H1 (cell line): ENCODE data around the gene OR1I1. TPM values are rescaled to one million over a fixed set of nuclear protein-coding genes. Genes with fewer than 3 reads are reported as not detected.

Experiments used
- CTCF ChIA-PET: fragments of 300-600 bp; sonication (Branson Sonifier 250); formaldehyde crosslinking; loops from one replicate; lab custom pipeline; 2021; ENCODE audit not compliant: partially characterized antibody; lab: Charles Lee
- POLR2A ChIA-PET: fragments of 300-600 bp; sonication (Branson Sonifier 250); formaldehyde crosslinking; loops from one replicate; lab custom pipeline; 2021; ENCODE audit warnings: inconsistent platforms; ENCODE audit not compliant: partially characterized antibody; lab: Charles Lee
- DNase-seq, 2 experiments: peaks; one replicate each; pipeline versions ENCODE4 v3.0.0 to v3.0.0-alpha.2; 2010 to 2022; ENCODE audit warnings: low spot score in 2 of 2, low read depth in 1 of 2, mixed read lengths in 1 of 2
- FAIRE-seq: peaks from 2 replicates; lab custom pipeline; 2011; peaks lifted over from hg19 to GRCh38; lab: Jason Lieb, UNC
- H2AFZ ChIP-seq: 2 replicates; pipeline ENCODE4 v1.8.1; 2012; ENCODE audit warnings: low read length, inconsistent platforms
- H2AK5ac ChIP-seq: 2 replicates; pipeline ENCODE4 v1.6.1; 2013; ENCODE audit warnings: low read depth, low read length
- H2BK120ac ChIP-seq: replicated peaks from 2 replicates; pipeline ENCODE3; 2013; ENCODE audit warnings: low read depth, low read length, inconsistent platforms
- H2BK12ac ChIP-seq: 2 replicates; pipeline ENCODE4 v1.6.1; 2013; ENCODE audit warnings: low read depth, low read length
- H2BK15ac ChIP-seq: 2 replicates; pipeline ENCODE4 v1.6.1; 2013; ENCODE audit warnings: low read length
- H2BK20ac ChIP-seq: 2 replicates; pipeline ENCODE4 v1.6.1; 2013; ENCODE audit warnings: low read length
- H2BK5ac ChIP-seq: 2 replicates; pipeline ENCODE4 v1.6.1; 2013; ENCODE audit warnings: low read depth, low read length
- H3K14ac ChIP-seq: 2 replicates; pipeline ENCODE4 v1.6.1; 2013; ENCODE audit warnings: inconsistent platforms; ENCODE audit not compliant: insufficient read length
- H3K18ac ChIP-seq: 2 replicates; pipeline ENCODE4 v1.6.1; 2013; ENCODE audit warnings: low read length; ENCODE audit errors: extremely low read depth
- H3K23ac ChIP-seq: 2 replicates; pipeline ENCODE4 v1.6.1; 2013; ENCODE audit warnings: inconsistent platforms; ENCODE audit not compliant: insufficient read length
- H3K23me2 ChIP-seq: 2 replicates; pipeline ENCODE4 v1.6.1; 2013; ENCODE audit warnings: low read depth, low read length
- H3K27ac ChIP-seq: 2 replicates; pipeline ENCODE4 v1.6.1; 2011; ENCODE audit warnings: low read depth, low read length, inconsistent platforms
- H3K27me3 ChIP-seq, 4 experiments: replicated peaks in 1 of 4; 1 replicate in 1 of 4; 2 replicates in 3 of 4; pipeline versions ENCODE4 v1.6.1 to v1.8.1; 2011 to 2013; ENCODE audit warnings: low read length in 3 of 4, mild to moderate bottlenecking in 3 of 4, inconsistent platforms in 2 of 4, mixed read lengths in 2 of 4, moderate library complexity in 1 of 4; ENCODE audit not compliant: control insufficient read depth in 3 of 4, insufficient read depth in 3 of 4; ENCODE audit errors: extremely low read depth in 1 of 4
- H3K36me3 ChIP-seq, 4 experiments: 2 replicates each; pipeline versions ENCODE4 v1.6.1 to v1.8.1; 2011 to 2013; ENCODE audit warnings: mild to moderate bottlenecking in 4 of 4, low read length in 3 of 4, moderate library complexity in 2 of 4, control low read depth in 1 of 4, inconsistent platforms in 1 of 4; ENCODE audit not compliant: insufficient read depth in 4 of 4, control insufficient read depth in 2 of 4
- H3K4ac ChIP-seq: replicated peaks from 2 replicates; pipeline ENCODE3; 2013; ENCODE audit warnings: low read length, low read depth, mixed read lengths, inconsistent platforms; ENCODE audit not compliant: insufficient read length
- H3K4me1 ChIP-seq, 4 experiments: replicated peaks in 1 of 4; 1 replicate in 1 of 4; 2 replicates in 3 of 4; pipeline versions ENCODE4 v1.6.1 to v1.8.1; 2011 to 2013; ENCODE audit warnings: low read length in 3 of 4, inconsistent platforms in 2 of 4, mixed read lengths in 1 of 4; ENCODE audit not compliant: insufficient read depth in 4 of 4, control insufficient read depth in 3 of 4
- H3K4me2 ChIP-seq, 2 experiments: 2 replicates each; pipeline versions ENCODE4 v1.6.1 to v1.8.1; 2011 to 2013; ENCODE audit warnings: low read depth in 2 of 2, low read length in 2 of 2, control low read depth in 1 of 2, inconsistent platforms in 1 of 2, mild to moderate bottlenecking in 1 of 2; ENCODE audit not compliant: insufficient read depth in 1 of 2
- H3K4me3 ChIP-seq, 4 experiments: fragments of 200-600, 300-600 bp in 1 of 4; sonication (generic), shearing (Covaris generic), sonication (Bioruptor Twin) in 1 of 4; 2 replicates each; pipeline versions ENCODE4 v1.5.1 to v1.8.1; 2011 to 2016; ENCODE audit warnings: low read length in 4 of 4, low read depth in 3 of 4, control low read depth in 2 of 4, inconsistent platforms in 2 of 4, mild to moderate bottlenecking in 2 of 4, mixed read lengths in 1 of 4, moderate library complexity in 1 of 4; ENCODE audit not compliant: insufficient read depth in 2 of 4; ENCODE audit errors: extremely low read depth in 1 of 4
- H3K56ac ChIP-seq: replicated peaks from 2 replicates; pipeline ENCODE3; 2013; ENCODE audit warnings: low read depth, mild to moderate bottlenecking, mixed read lengths, low read length, inconsistent platforms; ENCODE audit not compliant: insufficient read length
- H3K79me1 ChIP-seq: 2 replicates; pipeline ENCODE4 v1.6.1; 2013; ENCODE audit warnings: low read depth, low read length, control low read depth
- H3K79me2 ChIP-seq, 2 experiments: 2 replicates each; pipeline versions ENCODE4 v1.6.1 to v1.8.1; 2012 to 2013; ENCODE audit warnings: low read length in 2 of 2, mild to moderate bottlenecking in 2 of 2, inconsistent platforms in 1 of 2; ENCODE audit not compliant: insufficient read depth in 2 of 2, control insufficient read depth in 1 of 2
- H3K9ac ChIP-seq, 4 experiments: replicated peaks in 1 of 4; 1 replicate in 1 of 4; 2 replicates in 3 of 4; pipeline versions ENCODE4 v1.6.1 to v1.8.1; 2011 to 2013; ENCODE audit warnings: low read depth in 3 of 4, low read length in 3 of 4, control low read depth in 2 of 4, mild to moderate bottlenecking in 2 of 4, moderate library complexity in 2 of 4, inconsistent platforms in 1 of 4; ENCODE audit errors: extremely low read depth in 1 of 4
- H3K9me3 ChIP-seq, 2 experiments: 2 replicates each; pipeline versions ENCODE4 v1.6.1 to v1.8.1; 2012 to 2013; ENCODE audit warnings: mild to moderate bottlenecking in 2 of 2, moderate library complexity in 2 of 2, control low read depth in 1 of 2, inconsistent platforms in 1 of 2, low read depth in 1 of 2, low read length in 1 of 2, mixed read lengths in 1 of 2; ENCODE audit not compliant: insufficient read depth in 2 of 2
- H4K20me1 ChIP-seq, 2 experiments: replicated peaks in 1 of 2; 2 replicates each; pipeline versions ENCODE3 to v1.8.1; 2011 to 2013; ENCODE audit warnings: inconsistent platforms in 2 of 2, low read length in 2 of 2, mild to moderate bottlenecking in 1 of 2; ENCODE audit not compliant: insufficient read depth in 2 of 2, control insufficient read depth in 1 of 2
- H4K5ac ChIP-seq: 2 replicates; pipeline ENCODE4 v1.6.1; 2013; ENCODE audit warnings: low read length, low read depth, mixed read lengths, inconsistent platforms; ENCODE audit not compliant: insufficient read length
- H4K8ac ChIP-seq: 2 replicates; pipeline ENCODE4 v1.8.0; 2013; ENCODE audit warnings: mild to moderate bottlenecking, moderate library complexity, low read length, inconsistent platforms; ENCODE audit not compliant: insufficient read depth; ENCODE audit errors: extremely low read depth
- H4K91ac ChIP-seq: replicated peaks from 2 replicates; pipeline ENCODE3; 2013; ENCODE audit warnings: low read length, mixed read lengths, inconsistent platforms; ENCODE audit not compliant: insufficient read length
- BACH1 ChIP-seq: IDR thresholded peaks from 2 replicates; pipeline ENCODE4 v1.6.1; 2012; ENCODE audit warnings: low read length, improper control_type of control experiment
- BCL11A ChIP-seq, 2 experiments: IDR thresholded peaks; one replicate each; pipeline ENCODE4 v1.6.1; 2011; ENCODE audit warnings: low read depth in 2 of 2, low read length in 2 of 2, mild to moderate bottlenecking in 2 of 2
- CEBPB ChIP-seq: IDR thresholded peaks from 2 replicates; pipeline ENCODE4 v1.6.1; 2012; ENCODE audit warnings: low read depth, low read length
- CHD2 ChIP-seq: IDR thresholded peaks from 2 replicates; pipeline ENCODE4 v1.6.1; 2012; ENCODE audit warnings: low read length, improper control_type of control experiment
- EGR1 ChIP-seq: IDR thresholded peaks from 2 replicates; pipeline ENCODE4 v1.6.1; 2011; ENCODE audit warnings: low read depth, low read length, borderline replicate concordance
- JUN ChIP-seq: IDR thresholded peaks from 2 replicates; pipeline ENCODE4 v1.6.1; 2011; ENCODE audit warnings: low read depth, mild to moderate bottlenecking, improper control_type of control experiment, low read length
- KDM4A ChIP-seq: IDR thresholded peaks from one replicate; pipeline ENCODE4 v1.7.1; 2012; ENCODE audit warnings: low read depth, mild to moderate bottlenecking, moderate library complexity, low read length, inconsistent platforms; ENCODE audit not compliant: severe bottlenecking
- MAFK ChIP-seq: IDR thresholded peaks from 2 replicates; pipeline ENCODE4 v1.6.1; 2012; ENCODE audit warnings: low read depth, mild to moderate bottlenecking, improper control_type of control experiment, low read length
- PHF8 ChIP-seq: fragments of 200-600 bp; sonication (generic); conservative IDR thresholded peaks from 2 replicates; pipeline ENCODE4 v1.7.1; 2012; ENCODE audit warnings: low read depth, mild to moderate bottlenecking, inconsistent platforms, low read length, moderate library complexity
- POU5F1 ChIP-seq: IDR thresholded peaks from 2 replicates; pipeline ENCODE4 v1.6.1; 2011; ENCODE audit warnings: low read depth, mild to moderate bottlenecking, low read length, moderate library complexity
- SP1 ChIP-seq: IDR thresholded peaks from 2 replicates; pipeline ENCODE4 v1.6.1; 2011; ENCODE audit warnings: low read depth, low read length
- TAF1 ChIP-seq: IDR thresholded peaks from 2 replicates; pipeline ENCODE4 v1.6.1; 2011; ENCODE audit warnings: mild to moderate bottlenecking, low read depth, low read length
- TAF7 ChIP-seq: optimal IDR thresholded peaks from 2 replicates; pipeline ENCODE3; 2011; ENCODE audit warnings: low read depth, mild to moderate bottlenecking, inconsistent platforms, low read length, moderate library complexity, borderline replicate concordance
- whole genome bisulfite sequencing, 2 experiments: shearing (Covaris generic) in 1 of 2; methylation state at CpG; one replicate each; pipeline versions ENCODE4 v1.1.6 to v1.1.7; 2013 to 2015; ENCODE audit warnings: low lambda C conversion rate in 2 of 2, mixed read lengths in 2 of 2, inconsistent platforms in 1 of 2, low coverage in 1 of 2, missing lambda C conversion rate in 1 of 2; ENCODE audit not compliant: insufficient replicate concordance in 2 of 2, insufficient coverage in 1 of 2, insufficient read length in 1 of 2; ENCODE audit errors: extremely low coverage in 1 of 2, missing lambda C conversion rate in 1 of 2; 5-methylcytosine and 5-hydroxymethylcytosine counted together
- polyA plus RNA-seq, 7 experiments: library from polyadenylated mRNA; depleted of rRNA in 3 of 7; stranded (reverse) in 5 of 7; unstranded in 2 of 7; fragments of >200 nt in 5 of 7; fragments of 200-250 nt in 2 of 7; gene quantifications; 1 replicate in 5 of 7; 2 replicates in 1 of 7; 4 replicates in 1 of 7; pipeline versions ENCODE4 v1.2.1 to v1.2.3, GENCODE V29; 2011 to 2013; ENCODE audit warnings: missing spikeins in 2 of 7, mixed read lengths in 2 of 7
- total RNA-seq: library from RNA; stranded (reverse); fragmentation: NEBNext Ultra II Directional; extraction: Animal tissue kit (Norgen Biotek cat#: 25700); gene quantifications from 2 replicates; pipeline ENCODE4 v1.2.1, GENCODE V29; 2021
- TF ChIP-seq, protein P1 (sequence below): IDR thresholded peaks from 2 replicates; pipeline ENCODE4 v1.6.1; 2011; ENCODE audit warnings: low read length, improper control_type of control experiment

Gene OR1I1
- total and polyA plus RNA-seq, 2 of the 8 experiments (the other 6 are each of a cell fraction or from before 2014, with no cell fraction given): not detected

DNA sequence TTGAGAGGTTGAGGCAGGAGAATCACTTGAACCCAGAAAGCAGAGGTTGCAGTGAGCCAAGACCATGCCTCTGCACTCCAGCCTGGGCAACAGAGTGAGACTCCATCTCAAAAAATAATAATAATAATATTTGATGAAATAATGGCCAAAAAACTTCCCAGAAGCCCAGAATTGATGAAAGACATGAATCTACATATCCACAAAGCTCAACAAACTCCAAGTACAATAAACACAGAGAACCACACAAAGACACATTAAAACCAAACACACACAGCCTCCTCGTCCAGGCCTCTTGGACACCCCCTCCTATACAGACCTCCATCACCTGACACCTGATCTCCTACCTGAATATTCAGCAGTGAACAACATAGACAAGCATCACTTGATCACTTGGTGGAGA lies 22.0 kb downstream of the OR1I1 start:
- CTCF ChIA-PET: interaction anchor here (1.3 to 8.0 kb wide), 5 partner anchors 12 to 127 kb away, joined by 3 to 120 read pairs (median 28); no protein-coding TSS in a partner anchor
- no peaks in the 10 kb centered on the region for H3K27me3 ChIP-seq
- no peak for TF ChIP-seq KDM4A
- TF ChIP-seq SP1: no peak
- TF ChIP-seq BCL11A (IDR thresholded peaks at IDR 0.05; ENCODE audit: low read depth in 2 of 2, low read length in 2 of 2): no peak
- TF ChIP-seq CHD2: no peak
- TF ChIP-seq CEBPB: no peak
- TF ChIP-seq BACH1: no peak
- no peak for TF ChIP-seq PHF8
- TF ChIP-seq TAF1: no peak
- TF ChIP-seq TAF7: no peak
- no peak for TF ChIP-seq EGR1
- TF ChIP-seq POU5F1: no peak
- TF ChIP-seq, protein P1, sequence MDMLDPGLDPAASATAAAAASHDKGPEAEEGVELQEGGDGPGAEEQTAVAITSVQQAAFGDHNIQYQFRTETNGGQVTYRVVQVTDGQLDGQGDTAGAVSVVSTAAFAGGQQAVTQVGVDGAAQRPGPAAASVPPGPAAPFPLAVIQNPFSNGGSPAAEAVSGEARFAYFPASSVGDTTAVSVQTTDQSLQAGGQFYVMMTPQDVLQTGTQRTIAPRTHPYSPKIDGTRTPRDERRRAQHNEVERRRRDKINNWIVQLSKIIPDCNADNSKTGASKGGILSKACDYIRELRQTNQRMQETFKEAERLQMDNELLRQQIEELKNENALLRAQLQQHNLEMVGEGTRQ: no peak
- no peak for TF ChIP-seq JUN
- no peak for TF ChIP-seq MAFK

More for the DNA sequence above, 22.0 kb downstream of the OR1I1 start:
- POLR2A ChIA-PET: interaction anchor here (0.7 to 1.4 kb wide), 2 partner anchors 9 to 129 kb away, joined by 3 read pairs; no protein-coding TSS in a partner anchor
- no peak overlapping the region for H3K56ac ChIP-seq
- H3K27ac ChIP-seq: no peak overlapping the region
- H2AK5ac ChIP-seq: no peak overlapping the region
- H2BK12ac ChIP-seq: no peak overlapping the region
- no peak for FAIRE-seq
- no peak overlapping the region for H3K9ac ChIP-seq
- no peak overlapping the region for H3K4me2 ChIP-seq
- H2BK5ac ChIP-seq: no peak overlapping the region
- H3K18ac ChIP-seq: no peak overlapping the region
- H4K91ac ChIP-seq: no peak overlapping the region
- H3K23ac ChIP-seq: no peak overlapping the region
- H4K8ac ChIP-seq: no peak overlapping the region
- 76% methylated on average over 1 of the region's 1 CpG; no CpG with 5 or more reads in 1 of the 2 experiments for WGBS, 2 experiments
- no peak for DNase-seq
- no peak overlapping the region for H4K5ac ChIP-seq
- no peaks in the 10 kb centered on the region for H4K20me1 ChIP-seq
- H3K9me3 ChIP-seq: peaks cover 4 to 15% of the 10 kb centered on the region in 2 experiments; a peak in 3 of 4 replicates
- H3K4ac ChIP-seq: no peak overlapping the region
- H2AFZ ChIP-seq: no peak overlapping the region
- no peaks in the 10 kb centered on the region; the same call in 1 of the 2 replicates for H3K79me1 ChIP-seq
- H3K4me1 ChIP-seq: peaks cover 4 to 10% (median 6%) of the 10 kb centered on the region in 4 experiments
- H3K14ac ChIP-seq: no peak overlapping the region
- H3K79me2 ChIP-seq: peaks cover 0 to 11% of the 10 kb centered on the region in 2 experiments; a peak in 2 of 4 replicates
- no peak overlapping the region for H2BK20ac ChIP-seq
- H2BK120ac ChIP-seq: no peak overlapping the region
- no peak overlapping the region for H2BK15ac ChIP-seq
- peaks cover 13% of the 10 kb centered on the region for H3K23me2 ChIP-seq
- no peak overlapping the region for H3K4me3 ChIP-seq
- H3K36me3 ChIP-seq: no peaks in the 10 kb centered on the region
